Stimulated activated CD8-positive, alpha-beta memory T cell treated with anti-CD3 and anti-CD28 coated beads, Interleukin-2, amount 100 ng/mL, for 48 hours (primary cell): Measurements from ENCODE around the gene CLCF1.

Source experiments
- DNase-seq, 2 donors: peaks; one replicate each; pipeline ENCODE4 v3.0.0-alpha.2; 2020; ENCODE audit warnings: low read depth in 2 of 2

The CLCF1 gene

DNA sequence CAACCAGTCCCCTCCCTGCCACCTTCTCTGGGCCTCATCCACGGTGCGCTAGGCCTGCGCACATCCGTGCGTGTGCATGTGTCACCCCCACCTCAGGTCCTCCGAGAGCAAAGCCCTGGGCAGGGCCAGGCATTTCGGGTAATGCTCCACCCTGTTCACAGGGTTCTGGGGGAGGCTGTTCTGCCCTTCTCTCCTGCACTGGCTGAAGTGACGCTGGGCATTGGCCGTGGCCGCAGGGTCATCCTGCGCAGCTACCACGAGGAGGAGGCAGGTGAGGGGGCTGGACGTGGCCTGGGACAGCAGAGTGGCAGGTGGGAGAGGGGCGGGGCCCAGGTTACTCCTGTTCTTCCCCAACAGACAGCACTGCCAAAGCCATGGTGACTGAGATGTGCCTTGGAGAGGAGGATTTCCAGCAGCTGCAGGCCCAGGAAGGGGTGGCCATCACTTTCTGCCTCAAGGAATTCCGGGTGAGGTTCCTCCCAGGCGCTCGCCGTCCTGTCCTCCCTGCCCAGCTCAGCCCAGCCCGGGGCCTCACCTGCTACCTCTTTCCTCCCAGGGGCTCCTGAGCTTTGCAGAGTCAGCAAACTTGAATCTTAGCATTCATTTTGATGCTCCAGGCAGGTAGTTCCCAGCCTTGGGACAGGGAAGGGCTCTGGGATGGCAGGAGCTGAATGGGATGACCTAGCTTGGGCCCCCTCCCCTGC lies 22.3 kb upstream of the CLCF1 start:
- no peak for DNase-seq

DNA sequence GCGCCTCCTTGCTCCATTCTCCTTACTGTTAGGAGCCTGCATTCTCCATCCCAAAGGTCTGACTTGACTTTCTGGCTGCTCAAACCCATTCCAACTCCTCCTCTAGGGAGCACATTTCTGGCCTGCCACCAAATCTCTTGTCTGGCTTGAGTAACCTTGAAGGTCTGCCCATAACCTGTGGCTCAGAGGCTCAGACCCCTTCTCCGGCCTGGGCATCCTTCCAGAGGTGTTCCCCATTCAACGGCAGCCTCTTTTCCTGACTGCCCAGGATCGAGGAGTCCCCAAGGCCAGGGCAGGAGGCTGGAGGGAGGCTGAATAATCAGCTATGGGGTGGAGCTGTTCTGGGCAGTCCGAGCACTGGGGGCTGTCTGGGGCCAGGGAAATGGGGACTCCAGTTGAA lies 20.6 kb upstream of the CLCF1 start:
- no peak for DNase-seq

DNA sequence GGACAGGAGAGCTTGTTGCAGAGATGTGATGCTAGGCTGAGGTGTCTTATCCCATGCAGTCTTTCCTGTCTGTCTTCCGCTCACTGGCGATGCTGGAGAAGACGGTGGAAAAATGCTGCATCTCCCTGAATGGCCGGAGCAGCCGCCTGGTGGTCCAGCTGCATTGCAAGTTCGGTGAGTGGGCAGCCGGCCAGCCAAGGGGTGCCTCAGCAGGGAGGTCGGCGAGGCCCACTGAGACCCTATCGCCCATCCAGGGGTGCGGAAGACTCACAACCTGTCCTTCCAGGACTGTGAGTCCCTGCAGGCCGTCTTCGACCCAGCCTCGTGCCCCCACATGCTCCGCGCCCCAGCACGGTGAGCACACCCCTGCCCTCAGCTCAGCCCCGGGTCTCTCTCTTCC lies 20.0 kb upstream of the CLCF1 start:
- DNase-seq = no peak

DNA sequence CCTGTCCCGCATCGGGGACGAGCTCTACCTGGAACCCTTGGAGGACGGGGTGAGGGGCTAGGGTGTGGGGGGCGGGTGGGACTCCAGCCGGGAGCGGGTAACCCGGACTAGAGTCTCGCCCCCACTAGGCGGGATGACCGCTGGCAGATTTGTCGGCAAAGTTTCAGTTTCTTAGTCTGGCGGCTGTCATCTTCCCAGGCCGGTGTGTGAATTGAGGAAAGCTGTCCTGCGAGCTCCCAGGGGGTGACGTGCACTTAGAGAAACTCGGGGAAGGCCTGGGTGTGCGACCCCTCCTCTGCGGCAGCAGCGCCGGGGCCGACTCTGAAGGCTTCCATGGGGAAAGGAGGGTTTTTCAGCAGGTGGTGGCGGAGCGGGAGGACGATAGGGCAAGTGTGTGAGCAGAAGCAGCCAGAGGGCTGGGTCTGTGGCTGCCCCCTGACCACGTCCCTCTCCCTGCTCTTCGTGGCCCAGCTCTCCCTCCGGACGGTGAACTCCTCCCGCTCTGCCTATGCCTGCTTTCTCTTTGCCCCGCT lies 18.9 kb upstream of the CLCF1 start:
- no peak for DNase-seq

DNA sequence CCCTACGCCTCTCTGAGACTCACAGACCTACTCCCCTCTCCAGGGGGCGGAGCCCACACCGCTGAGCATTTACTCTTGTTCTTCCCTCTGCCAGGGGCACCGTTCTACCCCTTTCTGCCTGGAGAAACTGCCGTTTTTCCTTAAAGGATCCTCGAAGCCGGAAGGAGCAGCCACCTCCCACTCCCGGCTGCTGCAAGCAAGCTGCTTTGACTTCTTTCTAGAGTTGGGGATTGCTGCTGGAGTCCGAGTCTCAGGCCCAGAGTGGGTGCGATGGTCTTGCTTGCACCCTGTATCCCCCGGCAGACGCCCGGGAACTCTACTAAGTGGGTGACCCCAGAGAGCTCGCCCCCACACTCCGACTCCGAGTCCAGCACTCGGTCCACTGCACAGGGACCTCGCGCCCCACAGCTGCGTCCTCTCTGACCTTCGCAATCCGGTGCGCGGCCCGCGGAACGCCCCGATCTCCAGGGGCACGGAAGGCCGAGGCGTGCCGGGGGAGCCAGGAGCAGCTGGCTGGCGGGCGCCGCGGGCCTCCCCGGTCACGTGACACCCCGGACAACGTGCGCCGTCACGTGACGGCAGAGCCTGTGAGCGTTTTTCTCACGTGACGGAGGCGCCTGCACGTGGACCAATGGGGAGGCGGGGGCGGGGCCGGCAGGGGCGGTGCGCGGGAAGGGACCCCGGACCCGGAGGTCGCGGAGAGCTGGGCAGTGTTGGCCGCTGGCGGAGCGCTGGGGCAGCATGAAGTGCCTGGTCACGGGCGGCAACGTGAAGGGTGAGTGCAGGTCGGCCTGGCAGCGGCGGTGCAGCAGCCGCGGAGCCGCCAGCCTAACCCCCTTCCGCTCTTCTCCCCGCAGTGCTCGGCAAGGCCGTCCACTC lies 18.1 kb upstream of the CLCF1 start, which contains the start of gene RAD9A:
RAD9A (plus strand) TSS at position 683 of the 879 bp plus-strand sequence; CDS start at position 742, 59 bp downstream.
- DNase-seq = peak; percentile 91 to 94

DNA sequence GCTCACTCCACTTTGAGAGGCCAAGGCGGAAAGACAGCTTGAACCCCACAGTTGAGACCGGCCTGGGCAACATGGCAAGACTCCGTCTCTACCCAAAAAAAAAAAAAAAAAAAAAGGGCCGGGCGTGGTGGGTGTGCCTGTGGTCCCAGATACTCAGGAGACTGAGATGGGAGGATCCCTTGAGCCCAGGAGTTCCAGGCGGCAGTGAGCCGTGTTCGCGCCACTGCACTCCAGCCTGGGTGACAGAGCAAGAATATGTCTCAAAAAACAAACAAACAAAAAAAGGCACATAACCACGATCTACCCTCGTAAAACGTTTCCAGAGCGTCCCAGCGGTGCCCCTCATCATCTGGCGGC lies 17.5 kb upstream of the CLCF1 start:
- DNase-seq = no peak

DNA sequence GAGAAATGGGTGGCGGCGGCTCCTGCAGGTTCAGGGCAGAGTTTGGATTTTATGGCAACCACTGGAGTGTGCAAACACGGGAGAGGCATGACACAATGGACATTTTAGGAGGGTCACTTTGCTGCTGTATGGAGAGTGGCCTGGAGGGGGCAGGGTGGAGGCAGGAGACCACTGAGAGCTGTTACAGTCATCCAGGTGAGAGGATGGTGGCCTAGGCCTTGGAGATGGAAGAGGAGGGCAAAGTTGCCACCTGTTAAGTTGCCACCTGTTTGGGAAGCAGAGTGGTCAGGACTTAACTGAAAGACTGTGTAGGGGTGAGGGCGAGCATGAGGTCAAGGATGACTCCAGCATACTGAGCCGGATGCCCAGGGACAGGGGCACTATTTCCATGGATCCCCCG lies 16.1 kb upstream of the CLCF1 start:
- DNase-seq = no peak

DNA sequence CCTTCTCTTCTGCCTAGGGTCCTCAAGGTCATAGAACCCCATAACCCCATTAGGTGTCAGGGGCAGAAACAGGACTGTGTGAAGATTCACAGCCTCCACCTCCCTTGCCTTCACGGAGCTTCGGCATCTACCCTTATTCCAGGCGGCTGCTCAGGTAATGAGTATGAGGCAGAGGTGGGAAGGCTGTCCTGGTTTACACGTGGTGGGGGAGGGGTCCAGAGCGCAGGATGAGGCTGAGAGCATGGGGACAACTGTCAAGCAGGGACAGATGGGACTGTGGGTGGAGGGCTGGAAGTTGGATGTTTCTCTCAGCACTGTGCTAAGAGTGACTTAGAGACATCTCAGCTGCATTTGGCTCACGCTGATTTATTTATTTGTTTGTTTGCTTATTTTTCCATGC lies 14.1 kb upstream of the CLCF1 start:
- no peak for DNase-seq

DNA sequence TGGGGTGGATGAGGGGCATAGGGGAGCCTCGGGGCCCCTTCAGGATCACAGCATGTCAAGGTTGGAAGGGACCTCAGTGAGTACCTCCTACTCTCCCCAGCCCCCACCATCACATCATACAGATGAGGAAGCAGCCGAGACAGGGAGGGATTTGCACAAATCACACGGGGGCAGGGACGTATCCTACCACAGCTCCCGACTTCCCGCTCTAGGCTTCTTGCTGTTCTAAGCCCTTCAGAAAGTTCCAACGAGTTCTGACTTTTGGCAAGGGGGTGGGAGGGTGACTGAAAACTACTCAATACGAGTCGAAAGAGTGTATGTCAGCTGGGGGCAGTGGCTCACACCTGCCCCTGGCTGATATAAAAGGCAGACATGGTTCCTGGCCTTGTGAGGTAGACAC lies 13.7 kb upstream of the CLCF1 start:
- DNase-seq = no peak

DNA sequence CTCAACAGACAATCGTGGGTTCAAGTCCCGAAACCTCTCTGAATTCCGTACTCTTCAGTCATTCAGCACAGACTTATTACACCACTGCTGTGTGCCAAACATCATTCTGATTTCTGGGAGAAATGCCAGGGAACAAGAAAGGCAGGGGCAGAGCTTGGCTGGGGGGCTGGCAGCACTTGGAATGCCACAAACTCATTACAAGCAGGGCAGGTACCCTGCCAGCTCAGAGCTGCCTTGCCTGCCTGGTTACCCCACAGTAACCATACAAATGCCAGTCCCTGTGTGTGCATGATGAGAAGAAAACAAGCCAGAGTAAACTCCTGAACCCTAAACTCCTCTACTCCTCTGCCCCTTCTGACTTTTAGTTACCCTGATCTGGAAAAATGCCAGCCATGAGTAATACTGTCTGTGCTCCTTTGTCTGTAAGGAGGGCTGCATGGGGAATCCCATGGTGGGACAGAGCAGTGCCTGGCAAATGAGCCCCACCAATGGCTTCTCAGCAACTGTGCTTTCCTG lies 11.5 kb upstream of the CLCF1 start:
- DNase-seq = no peak

DNA sequence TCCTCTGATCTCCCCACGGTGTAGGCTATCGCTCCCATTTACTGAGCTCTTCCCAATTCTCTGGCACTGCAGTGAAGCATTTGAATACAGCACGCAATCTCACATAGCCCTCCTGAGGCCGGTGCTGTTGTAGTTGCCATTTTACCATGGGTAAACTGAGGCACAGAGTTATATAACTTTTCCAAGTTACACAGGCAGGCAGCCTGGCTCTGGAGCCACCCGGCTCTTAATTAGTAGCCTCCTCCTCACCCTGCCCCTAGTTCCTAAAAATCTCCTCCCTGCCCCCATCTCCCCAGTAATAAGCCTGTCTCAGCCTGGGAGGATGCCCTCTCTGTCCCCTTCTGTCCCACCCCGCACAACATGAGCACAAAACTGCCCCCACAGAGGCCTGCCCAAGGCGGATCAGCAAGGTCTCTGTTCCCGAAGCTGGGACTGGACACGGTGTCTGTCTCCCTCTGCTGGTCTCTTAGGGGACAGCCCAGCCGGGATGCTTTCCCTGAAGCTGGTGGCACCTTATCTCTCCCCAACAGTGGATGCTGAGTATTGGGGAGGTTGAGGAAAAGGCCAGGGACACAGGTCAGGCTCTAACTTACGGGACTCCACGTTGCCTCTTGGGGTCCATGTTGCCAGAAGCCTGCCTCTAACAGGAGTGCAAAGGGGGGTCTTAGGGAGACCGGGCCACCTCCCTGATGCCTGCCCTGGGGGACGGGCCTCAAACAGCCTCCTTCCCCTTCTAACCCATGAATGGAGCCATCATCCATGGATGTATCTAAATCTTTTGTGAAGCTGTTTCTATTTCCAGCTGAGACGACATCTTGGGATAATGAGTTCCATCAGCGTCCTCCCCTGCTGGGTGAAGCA lies 9.1 kb upstream of the CLCF1 start:
- peak; percentile 71 to 75 for DNase-seq

DNA sequence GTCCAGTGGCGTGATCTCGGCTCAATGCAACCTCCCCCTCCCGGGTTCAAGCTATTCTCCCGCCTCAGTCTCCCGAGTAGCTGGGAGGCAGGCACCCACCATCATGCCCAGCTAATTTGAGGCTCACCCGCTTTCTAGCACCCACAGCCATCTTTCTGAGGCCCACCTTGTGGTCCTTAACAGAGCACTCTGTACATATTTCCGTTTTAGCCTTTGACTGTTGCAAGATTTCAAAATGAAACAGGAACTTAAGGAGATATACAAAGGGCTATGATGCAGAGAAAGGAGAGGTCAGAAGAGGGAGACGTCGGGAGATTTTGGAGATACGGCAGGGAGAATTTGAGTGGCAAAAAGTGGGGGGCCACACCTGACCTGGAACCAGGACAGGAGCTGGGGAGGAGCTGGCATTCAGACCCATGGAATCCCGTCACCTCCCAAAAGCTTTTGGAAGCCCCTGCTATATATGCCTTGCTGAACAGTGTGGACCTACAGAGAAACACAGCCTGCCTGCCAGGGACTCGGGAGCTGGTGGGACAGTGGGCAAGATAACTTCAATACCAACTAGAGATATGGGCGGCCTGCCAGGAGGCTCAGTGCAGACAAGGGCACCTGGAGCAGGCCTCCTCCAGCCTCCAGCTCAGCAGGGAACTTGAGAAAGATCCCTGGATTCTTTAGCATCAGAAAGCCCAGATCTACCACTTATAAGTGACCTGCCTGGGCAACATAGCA lies 8.0 kb upstream of the CLCF1 start:
- no peak for DNase-seq

DNA sequence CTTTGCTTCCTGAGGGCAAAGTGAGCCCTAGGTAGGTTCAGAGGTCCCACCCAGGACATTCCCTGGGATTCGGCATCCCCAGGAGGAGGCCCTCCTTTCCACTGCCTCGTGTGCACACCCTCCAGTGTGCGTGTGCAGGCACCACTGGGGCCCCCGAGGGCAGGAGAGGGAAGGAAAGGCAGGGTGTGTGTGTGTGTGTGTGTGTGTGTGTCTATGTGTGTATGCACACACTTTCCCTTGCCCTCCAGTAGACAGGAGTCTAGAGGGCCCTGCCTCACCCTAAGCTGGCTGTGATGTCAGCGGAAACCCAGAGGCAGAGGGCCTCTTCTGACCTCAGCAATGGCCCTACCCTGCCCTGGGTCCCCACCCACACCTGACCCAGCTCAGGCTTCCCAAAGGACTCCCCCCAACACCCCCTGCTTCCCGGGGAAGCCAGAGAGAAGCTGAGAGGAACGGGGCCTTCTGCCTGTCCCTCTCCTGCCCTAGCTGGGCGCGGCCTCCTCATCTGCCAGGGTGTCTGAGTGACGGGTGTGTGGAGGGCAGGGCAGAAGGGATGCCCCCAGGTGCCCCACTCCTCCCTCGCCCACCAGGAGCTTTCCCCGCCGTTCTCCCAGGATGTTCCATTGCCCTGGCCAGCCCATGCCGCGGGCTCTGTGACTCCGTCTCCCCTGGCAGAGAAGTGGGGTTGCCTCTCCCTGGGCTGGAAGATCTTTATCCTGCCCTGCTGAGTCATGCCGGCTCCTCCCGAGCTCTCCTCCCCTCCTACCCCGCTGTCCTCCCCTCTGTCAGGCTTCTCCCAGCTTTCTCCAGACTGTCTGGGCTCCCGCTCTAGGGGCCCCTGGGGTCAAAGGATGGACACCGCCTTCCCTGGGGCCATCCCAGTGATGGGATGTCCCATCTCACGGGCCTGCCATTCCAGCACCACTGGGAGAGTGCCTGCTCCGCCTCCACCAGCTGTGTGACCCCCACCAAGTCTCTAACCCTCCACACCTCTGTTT lies 6.0 kb upstream of the CLCF1 start:
- DNase-seq = no peak

DNA sequence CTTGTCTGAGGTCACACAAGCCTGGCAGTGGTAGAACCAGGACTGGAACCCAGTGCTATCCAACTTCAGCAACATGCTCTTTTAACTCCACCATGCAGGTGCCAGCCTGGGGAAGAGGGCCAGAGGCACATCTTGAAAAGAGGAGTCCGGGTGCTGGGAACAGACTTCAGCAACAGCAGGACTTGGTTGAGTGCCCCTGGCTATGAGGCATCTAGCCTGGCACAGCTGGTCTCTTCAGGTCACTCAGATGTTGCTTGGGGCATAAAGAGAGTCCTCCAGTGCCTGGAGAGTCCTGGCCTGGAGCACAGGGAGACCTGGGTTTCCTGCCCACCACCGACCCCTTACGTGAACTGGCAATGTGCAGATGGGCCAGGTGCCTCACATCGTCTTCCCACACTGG lies 5.1 kb upstream of the CLCF1 start:
- no peak for DNase-seq

DNA sequence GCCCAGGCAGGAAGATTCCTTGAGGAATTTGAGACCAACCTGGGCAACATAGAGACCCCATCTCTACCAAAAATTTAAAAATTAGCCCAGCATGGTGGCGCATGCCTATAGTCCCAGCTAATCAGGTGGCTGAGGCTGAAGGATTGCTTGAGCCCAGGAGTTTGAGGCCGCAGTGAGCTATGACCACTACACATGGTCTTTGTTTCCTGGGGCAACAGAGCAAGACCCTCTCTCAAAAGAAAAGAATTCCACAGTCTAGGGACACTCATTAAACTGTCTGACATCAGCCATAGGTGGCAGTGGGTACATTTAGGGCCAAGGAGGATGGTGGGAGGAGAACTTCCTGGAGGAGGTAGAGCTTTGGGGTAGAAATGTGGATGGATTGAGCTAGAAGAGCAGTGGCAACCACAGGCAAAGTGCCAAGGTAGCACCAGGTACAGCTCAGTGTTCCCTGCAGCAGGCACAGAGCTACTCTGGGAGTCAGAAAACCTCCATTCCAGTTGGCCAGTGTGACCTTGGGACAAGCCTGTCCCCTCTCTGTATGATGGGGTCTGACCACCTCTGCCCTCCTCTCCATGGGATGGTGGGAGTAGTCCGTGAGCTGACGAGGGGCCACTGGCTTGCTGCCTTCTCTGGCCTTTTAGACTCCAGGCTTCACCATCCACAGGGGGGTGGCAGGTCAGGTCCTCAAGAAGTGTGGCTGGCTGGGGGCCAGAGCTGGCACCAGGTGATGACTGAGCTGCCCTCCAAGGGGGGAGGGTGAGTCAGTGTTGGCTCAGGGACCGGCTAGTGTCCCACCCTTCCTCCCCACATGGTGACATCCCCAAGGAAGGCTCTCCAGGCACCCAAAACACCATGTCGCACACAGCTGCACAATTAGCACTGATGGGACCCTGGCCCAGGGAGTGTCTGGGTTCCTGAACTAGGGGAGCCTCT lies 3.7 kb upstream of the CLCF1 start:
- no peak for DNase-seq

DNA sequence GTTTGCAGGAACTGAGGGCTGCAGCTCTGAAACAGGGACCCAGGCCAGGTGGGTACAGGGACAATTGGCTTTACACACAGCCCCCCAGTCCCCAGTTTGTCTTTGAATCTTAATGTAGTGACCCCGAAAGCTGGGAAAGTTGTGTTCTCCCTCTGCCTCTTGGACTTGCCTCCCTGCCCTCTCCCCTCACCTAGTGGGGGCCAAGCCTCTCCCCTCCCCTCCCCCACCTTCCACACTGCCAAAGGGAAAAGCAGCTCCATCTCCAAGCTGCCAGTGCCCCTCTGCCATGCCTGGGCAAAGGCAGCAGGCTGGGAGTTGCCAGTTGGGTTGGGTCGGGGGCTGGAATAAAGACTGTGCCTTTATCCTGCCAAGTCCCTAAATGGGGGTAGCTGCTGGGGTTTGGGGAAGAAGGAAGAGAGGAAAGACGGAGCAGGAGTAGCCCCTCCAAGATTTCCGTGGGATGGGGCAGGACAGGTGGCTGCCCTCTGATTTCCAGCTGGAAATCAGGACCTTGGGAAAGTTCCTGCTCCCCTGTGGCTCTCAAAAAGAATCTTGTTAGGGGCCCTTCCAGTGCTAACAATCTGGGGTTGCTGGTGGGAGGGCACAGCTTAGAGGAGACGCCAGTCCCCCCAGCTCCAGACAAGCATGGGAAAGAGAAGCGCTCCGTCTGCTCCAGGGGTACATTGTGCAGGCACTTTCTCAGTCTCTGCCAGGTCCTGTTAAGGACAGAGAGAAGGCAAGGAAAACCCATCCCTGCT lies 2.8 kb upstream of the CLCF1 start:
- no peak for DNase-seq

DNA sequence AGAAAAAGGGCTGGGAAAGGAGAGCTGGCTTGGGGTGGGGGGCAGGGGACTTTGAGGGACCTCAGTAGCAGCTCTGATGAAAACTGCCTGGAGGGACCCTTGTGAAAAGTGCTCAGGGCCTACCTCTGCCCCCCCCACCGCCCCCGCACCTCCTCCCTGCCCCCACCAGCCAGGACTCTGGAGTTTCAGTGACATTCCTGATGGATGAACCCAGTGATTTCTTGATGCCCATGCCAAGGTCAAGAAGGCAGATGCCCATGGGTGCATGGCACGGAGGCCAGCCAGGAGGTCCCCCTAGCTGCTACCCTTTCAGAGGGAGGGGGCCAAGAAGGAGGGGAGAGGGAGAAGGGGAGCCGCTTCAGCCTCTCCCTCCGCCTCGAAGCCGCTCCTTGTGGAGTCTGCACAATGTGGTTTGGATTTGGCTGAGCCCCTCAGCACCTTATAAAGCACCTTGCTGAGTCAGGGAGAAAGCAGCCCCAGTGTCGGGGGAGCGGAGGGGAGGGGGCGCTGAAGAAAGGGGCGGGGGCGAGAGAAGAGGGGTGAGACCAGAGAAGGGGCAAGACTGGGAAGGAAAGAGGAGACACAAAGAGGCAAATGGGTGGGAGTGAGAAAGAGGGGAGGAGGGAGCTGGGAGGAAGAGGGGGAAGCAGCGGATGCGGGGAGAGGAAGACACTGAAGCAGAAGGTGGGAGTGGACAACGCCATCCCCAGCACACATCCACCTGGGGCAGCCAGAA lies 2.1 kb upstream of the CLCF1 start:
- DNase-seq = no peak
